Erythroblast (primary cell): ENCODE results near the gene CIROP.

Experiments
- GATA1 ChIP-seq: IDR thresholded peaks from 2 replicates; pipeline ENCODE4 v1.6.1; 2011; ENCODE audit warnings: low read depth, mild to moderate bottlenecking, control low read depth, low read length, moderate library complexity
- POLR2A ChIP-seq: IDR thresholded peaks from 2 replicates; pipeline ENCODE4 v1.6.1; 2011; ENCODE audit warnings: mild to moderate bottlenecking, low read length

- TF ChIP-seq POLR2A (no peak), GATA1 (no peak)
Observed at GRCh38 chr14:23114669-23115038, 9.9 kb upstream of the CIROP start.
